ENCODE results near the gene VRK3.
"Not testable (repeated sequence)": the region's sequence is repeated elsewhere in the genome, so short reads cannot be mapped to it uniquely, and the experiment has no call there.

- TF ChIP-seq CTCF (conservative IDR thresholded peaks at IDR 0.05 in 1 of 2, IDR thresholded peaks at IDR 0.05 in 1 of 2; ENCODE audit: low read depth in 1 of 2, low read length in 2 of 2); EZH2 (IDR thresholded peaks at IDR 0.05; ENCODE audit: low read length, missing control alignments): not testable (repeated sequence)
Observed at GRCh38 chr19:50068382-50068781, 43.2 kb upstream of the VRK3 start.
